H4 (cell line): ENCODE results near the gene FRYL. TPM values are rescaled to one million over a fixed set of nuclear protein-coding genes. Genes with fewer than 3 reads are reported as not detected.
"Not testable (repeated sequence)": the region's sequence is repeated elsewhere in the genome, so short reads cannot be mapped to it uniquely, and the experiment has no call there.

Source experiments
- DNase-seq: peaks from one replicate; pipeline ENCODE4 v3.0.0-alpha.2; 2015; ENCODE audit warnings: low spot score
- total RNA-seq: library from RNA; depleted of rRNA; stranded (reverse); fragments of >200 nt; shearing (Covaris generic); gene quantifications from 2 replicates; pipeline ENCODE4 v1.2.3, GENCODE V29; 2014

The FRYL gene
- total RNA-seq, 1 experiment from 2014 or later: 32.7 TPM

- DNase-seq: no peak
Measured at GRCh38 chr4:48490680-48491513, 289.2 kb downstream of the FRYL start.

GRCh38 chr4:48490012-48490679, 289.9 kb downstream of the FRYL start, which contains the start of gene ZAR1:
Gene ZAR1, plus strand, starts transcription at chr4:48490252. Its CDS starts 40 bp downstream, at chr4:48490292.
- no peak for DNase-seq

- no peak for DNase-seq
Measured at GRCh38 chr4:48489683-48490011, 290.4 kb downstream of the FRYL start.

GRCh38 chr4:48484494-48485168, 295.4 kb downstream of the FRYL start:
- no peak for DNase-seq

- no peak for DNase-seq
Measured at GRCh38 chr4:48483777-48484493, 296.1 kb downstream of the FRYL start.

- DNase-seq: no peak
Measured at GRCh38 chr4:48483006-48483776, 296.9 kb downstream of the FRYL start, which contains the start of gene SLC10A4. Gene SLC10A4, plus strand, starts transcription at chr4:48483343. Its CDS starts 219 bp downstream, at chr4:48483562.

- no peak for DNase-seq
Measured at GRCh38 chr4:48481581-48481980, 298.5 kb downstream of the FRYL start.

- no peak for DNase-seq
Measured at GRCh38 chr4:48478273-48478672, 301.8 kb downstream of the FRYL start.

GRCh38 chr4:48475770-48476169, 304.3 kb downstream of the FRYL start:
- no peak for DNase-seq

GRCh38 chr4:48472794-48473193, 307.3 kb downstream of the FRYL start:
- no peak for DNase-seq

- no peak for DNase-seq
Measured at GRCh38 chr4:48470570-48470969, 309.5 kb downstream of the FRYL start.

GRCh38 chr4:48470137-48470536, 309.9 kb downstream of the FRYL start:
- no peak for DNase-seq

- DNase-seq: no peak
Measured at GRCh38 chr4:48467891-48468290, 312.2 kb downstream of the FRYL start.

- no peak for DNase-seq
Measured at GRCh38 chr4:48467442-48467841, 312.6 kb downstream of the FRYL start.

GRCh38 chr4:48462363-48462762, 317.7 kb downstream of the FRYL start:
- DNase-seq: no peak

- DNase-seq: no peak
Measured at GRCh38 chr4:48461000-48461399, 319.1 kb downstream of the FRYL start.

GRCh38 chr4:48454591-48454990, 325.5 kb downstream of the FRYL start:
- no peak for DNase-seq

GRCh38 chr4:48451656-48452055, 328.4 kb downstream of the FRYL start:
- DNase-seq: not testable (repeated sequence)

GRCh38 chr4:48450740-48451139, 329.3 kb downstream of the FRYL start:
- no peak for DNase-seq

- DNase-seq: no peak
Measured at GRCh38 chr4:48449151-48449550, 330.9 kb downstream of the FRYL start.
